HEK293 (cell line): ENCODE results near the gene TPRN.
"Not testable (repeated sequence)": the region's sequence is repeated elsewhere in the genome, so short reads cannot be mapped to it uniquely, and the experiment has no call there.

ENCODE experiments used
- TF ChIP-seq, protein P1 (sequence below): fragments of 450-650 bp; formaldehyde crosslinking; IDR thresholded peaks from 2 replicates; pipeline ENCODE4 v1.5.1; 2016; ENCODE audit warnings: missing biosample characterization, missing genetic modification characterization
- TF ChIP-seq, protein P2 (sequence below): fragments of 450-650 bp; formaldehyde crosslinking; IDR thresholded peaks from 2 replicates; pipeline ENCODE4 v1.5.1; 2016; ENCODE audit warnings: missing biosample characterization, missing genetic modification characterization

DNA sequence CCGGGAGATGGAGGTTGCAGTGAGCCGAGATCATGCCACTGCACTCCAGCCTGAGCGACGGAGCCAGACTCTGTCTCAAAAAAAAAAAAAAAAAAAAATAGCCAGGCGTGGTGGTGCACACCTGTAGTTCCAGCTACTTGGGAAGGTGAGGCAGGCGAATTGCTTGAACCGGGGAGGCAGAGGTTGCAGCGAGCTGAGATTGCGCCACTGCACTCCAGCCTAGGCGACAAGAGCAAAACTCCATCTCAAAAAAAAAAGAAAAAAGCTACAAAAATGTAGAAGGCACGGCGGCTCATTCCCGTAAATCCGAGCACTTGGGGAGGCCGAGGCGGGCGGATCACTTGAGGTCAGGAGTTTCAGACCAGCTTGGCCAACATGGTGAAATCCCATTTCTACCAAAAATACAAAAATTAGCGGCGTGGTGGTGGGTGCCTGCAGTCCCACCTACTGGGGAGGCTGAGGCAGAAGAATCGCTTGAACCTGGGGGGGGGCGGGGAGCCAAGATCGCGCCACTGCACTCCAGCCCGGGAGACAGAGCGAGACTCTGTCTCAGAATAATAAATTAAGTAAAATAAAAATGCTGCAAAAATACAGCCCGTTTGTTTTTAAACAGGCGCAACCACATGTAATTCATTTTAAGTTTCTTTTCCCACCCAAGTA is 39.1 kb upstream of the TPRN start:
- TF ChIP-seq, protein P1, sequence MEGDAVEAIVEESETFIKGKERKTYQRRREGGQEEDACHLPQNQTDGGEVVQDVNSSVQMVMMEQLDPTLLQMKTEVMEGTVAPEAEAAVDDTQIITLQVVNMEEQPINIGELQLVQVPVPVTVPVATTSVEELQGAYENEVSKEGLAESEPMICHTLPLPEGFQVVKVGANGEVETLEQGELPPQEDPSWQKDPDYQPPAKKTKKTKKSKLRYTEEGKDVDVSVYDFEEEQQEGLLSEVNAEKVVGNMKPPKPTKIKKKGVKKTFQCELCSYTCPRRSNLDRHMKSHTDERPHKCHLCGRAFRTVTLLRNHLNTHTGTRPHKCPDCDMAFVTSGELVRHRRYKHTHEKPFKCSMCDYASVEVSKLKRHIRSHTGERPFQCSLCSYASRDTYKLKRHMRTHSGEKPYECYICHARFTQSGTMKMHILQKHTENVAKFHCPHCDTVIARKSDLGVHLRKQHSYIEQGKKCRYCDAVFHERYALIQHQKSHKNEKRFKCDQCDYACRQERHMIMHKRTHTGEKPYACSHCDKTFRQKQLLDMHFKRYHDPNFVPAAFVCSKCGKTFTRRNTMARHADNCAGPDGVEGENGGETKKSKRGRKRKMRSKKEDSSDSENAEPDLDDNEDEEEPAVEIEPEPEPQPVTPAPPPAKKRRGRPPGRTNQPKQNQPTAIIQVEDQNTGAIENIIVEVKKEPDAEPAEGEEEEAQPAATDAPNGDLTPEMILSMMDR (tag by site-specific recombination): not testable (repeated sequence)
- TF ChIP-seq, protein P2, sequence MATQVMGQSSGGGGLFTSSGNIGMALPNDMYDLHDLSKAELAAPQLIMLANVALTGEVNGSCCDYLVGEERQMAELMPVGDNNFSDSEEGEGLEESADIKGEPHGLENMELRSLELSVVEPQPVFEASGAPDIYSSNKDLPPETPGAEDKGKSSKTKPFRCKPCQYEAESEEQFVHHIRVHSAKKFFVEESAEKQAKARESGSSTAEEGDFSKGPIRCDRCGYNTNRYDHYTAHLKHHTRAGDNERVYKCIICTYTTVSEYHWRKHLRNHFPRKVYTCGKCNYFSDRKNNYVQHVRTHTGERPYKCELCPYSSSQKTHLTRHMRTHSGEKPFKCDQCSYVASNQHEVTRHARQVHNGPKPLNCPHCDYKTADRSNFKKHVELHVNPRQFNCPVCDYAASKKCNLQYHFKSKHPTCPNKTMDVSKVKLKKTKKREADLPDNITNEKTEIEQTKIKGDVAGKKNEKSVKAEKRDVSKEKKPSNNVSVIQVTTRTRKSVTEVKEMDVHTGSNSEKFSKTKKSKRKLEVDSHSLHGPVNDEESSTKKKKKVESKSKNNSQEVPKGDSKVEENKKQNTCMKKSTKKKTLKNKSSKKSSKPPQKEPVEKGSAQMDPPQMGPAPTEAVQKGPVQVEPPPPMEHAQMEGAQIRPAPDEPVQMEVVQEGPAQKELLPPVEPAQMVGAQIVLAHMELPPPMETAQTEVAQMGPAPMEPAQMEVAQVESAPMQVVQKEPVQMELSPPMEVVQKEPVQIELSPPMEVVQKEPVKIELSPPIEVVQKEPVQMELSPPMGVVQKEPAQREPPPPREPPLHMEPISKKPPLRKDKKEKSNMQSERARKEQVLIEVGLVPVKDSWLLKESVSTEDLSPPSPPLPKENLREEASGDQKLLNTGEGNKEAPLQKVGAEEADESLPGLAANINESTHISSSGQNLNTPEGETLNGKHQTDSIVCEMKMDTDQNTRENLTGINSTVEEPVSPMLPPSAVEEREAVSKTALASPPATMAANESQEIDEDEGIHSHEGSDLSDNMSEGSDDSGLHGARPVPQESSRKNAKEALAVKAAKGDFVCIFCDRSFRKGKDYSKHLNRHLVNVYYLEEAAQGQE (tag by site-specific recombination): not testable (repeated sequence)
